Loucy (cell line): ENCODE data around the gene CCDC158.

Source experiments
- H2AFZ ChIP-seq: fragments of 200-600 bp; sonication (generic); 2 replicates; pipeline ENCODE4 v1.6.0; 2016; ENCODE audit warnings: antibody characterized with exemption, mild to moderate bottlenecking, low read length, moderate library complexity
- H3F3A ChIP-seq: fragments of 200-600 bp; 2 replicates; pipeline ENCODE4 v1.6.0; 2016; ENCODE audit warnings: antibody characterized with exemption, low read depth, mild to moderate bottlenecking
- H3K27me3 ChIP-seq: fragments of 200-600 bp; sonication (generic); 2 replicates; pipeline ENCODE4 v1.6.1; 2014; ENCODE audit warnings: low read length, mild to moderate bottlenecking; ENCODE audit not compliant: insufficient read depth, poor library complexity, severe bottlenecking
- H3K36me3 ChIP-seq: fragments of 200-600 bp; sonication (generic); 2 replicates; pipeline ENCODE4 v1.6.1; 2016; ENCODE audit warnings: low read length; ENCODE audit not compliant: insufficient read depth
- H3K4me1 ChIP-seq: fragments of 200-600 bp; sonication (generic); 2 replicates; pipeline ENCODE4 v1.5.1; 2014; ENCODE audit warnings: low read length, mild to moderate bottlenecking; ENCODE audit not compliant: insufficient read depth, poor library complexity, severe bottlenecking
- H3K4me2 ChIP-seq: fragments of 200-600 bp; sonication (generic); 2 replicates; pipeline ENCODE4 v1.6.0; 2014; ENCODE audit warnings: antibody characterized with exemption, low read length, low read depth, mild to moderate bottlenecking; ENCODE audit not compliant: poor library complexity, severe bottlenecking
- H3K4me3 ChIP-seq: fragments of 200-600 bp; sonication (generic); 2 replicates; pipeline ENCODE4 v1.5.1; 2014; ENCODE audit warnings: low read length, mild to moderate bottlenecking, mixed read lengths; ENCODE audit not compliant: poor library complexity, severe bottlenecking
- H3K79me2 ChIP-seq: fragments of 200-600 bp; sonication (generic); 2 replicates; pipeline ENCODE4 v1.6.1; 2014; ENCODE audit warnings: low read length; ENCODE audit not compliant: insufficient read depth
- H3K9ac ChIP-seq: fragments of 200-600 bp; sonication (generic); 2 replicates; pipeline ENCODE4 v1.6.0; 2014; ENCODE audit warnings: mild to moderate bottlenecking, low read depth, low read length, moderate library complexity; ENCODE audit not compliant: poor library complexity, severe bottlenecking
- H3K9me2 ChIP-seq: fragments of 200-600 bp; sonication (generic); replicated peaks from 2 replicates; pipeline ENCODE4 v1.6.1; 2016; ENCODE audit warnings: low read depth, low read length, mixed read lengths
- H3K9me3 ChIP-seq: fragments of 200-600 bp; sonication (generic); 2 replicates; pipeline ENCODE4 v1.6.1; 2014; ENCODE audit warnings: mild to moderate bottlenecking, antibody characterized with exemption, low read length, low read depth; ENCODE audit not compliant: insufficient read depth
- H4K20me1 ChIP-seq: fragments of 200-600 bp; sonication (generic); 2 replicates; pipeline ENCODE4 v1.6.0; 2014; ENCODE audit warnings: antibody characterized with exemption, low read length, mild to moderate bottlenecking; ENCODE audit not compliant: insufficient read depth, poor library complexity, severe bottlenecking
- CTCF ChIP-seq: fragments of 200-600 bp; sonication (generic); conservative IDR thresholded peaks from 2 replicates; pipeline ENCODE4 v1.5.1; 2014; ENCODE audit warnings: mild to moderate bottlenecking, antibody characterized with exemption, low read length
- EZH2phosphoT487 ChIP-seq: fragments of 200-600 bp; IDR thresholded peaks from 2 replicates; pipeline ENCODE4 v1.6.1; 2018; ENCODE audit warnings: antibody characterized with exemption, mild to moderate bottlenecking, moderate library complexity, borderline replicate concordance

CCDC158 gene

GRCh38 chr4:76449833-76450232, 28.9 kb upstream of the CCDC158 start:
- Histone ChIP-seq H3K4me2 (no peak overlapping the region), H4K20me1 (no peaks in the 10 kb centered on the region), H3K4me1 (no peaks in the 10 kb centered on the region), H3F3A (no peaks in the 10 kb centered on the region), H3K79me2 (no peaks in the 10 kb centered on the region), H3K9ac (no peak overlapping the region), H3K4me3 (no peak overlapping the region), H3K9me3 (no peaks in the 10 kb centered on the region), H2AFZ (peak overlapping the region; percentile 2; the same call in 1 of the 2 replicates), H3K9me2 (no peaks in the 10 kb centered on the region), H3K36me3 (no peaks in the 10 kb centered on the region), H3K27me3 (no peaks in the 10 kb centered on the region)
- TF ChIP-seq CTCF, result no peak
- no peak for TF ChIP-seq EZH2phosphoT487

- no peaks in the 10 kb centered on the region for H3K9me2 ChIP-seq
- no peaks in the 10 kb centered on the region for H3K9me3 ChIP-seq
- H2AFZ ChIP-seq, result no peak overlapping the region; the same call in 1 of the 2 replicates
- H3K27me3 ChIP-seq, result no peaks in the 10 kb centered on the region
- H3K9ac ChIP-seq, result no peak overlapping the region
- H3F3A ChIP-seq, result no peaks in the 10 kb centered on the region
- H3K4me3 ChIP-seq, result no peak overlapping the region
- H3K79me2 ChIP-seq, result no peaks in the 10 kb centered on the region
- no peaks in the 10 kb centered on the region for H3K4me1 ChIP-seq
- no peaks in the 10 kb centered on the region for H4K20me1 ChIP-seq
- H3K36me3 ChIP-seq, result no peaks in the 10 kb centered on the region
- TF ChIP-seq CTCF, result no peak
- no peak for TF ChIP-seq EZH2phosphoT487
- no peak overlapping the region for H3K4me2 ChIP-seq
Observed at GRCh38 chr4:76449362-76449767, 28.4 kb upstream of the CCDC158 start.

GRCh38 chr4:76448211-76448610, 27.3 kb upstream of the CCDC158 start:
- Histone ChIP-seq H3K9me3 (no peaks in the 10 kb centered on the region), H2AFZ (peak overlapping the region; percentile 12; the same call in 1 of the 2 replicates), H4K20me1 (no peaks in the 10 kb centered on the region), H3K4me2 (no peak overlapping the region), H3K27me3 (no peaks in the 10 kb centered on the region), H3K9me2 (no peaks in the 10 kb centered on the region), H3K4me1 (no peaks in the 10 kb centered on the region), H3K36me3 (no peaks in the 10 kb centered on the region), H3K9ac (no peak overlapping the region), H3F3A (no peaks in the 10 kb centered on the region), H3K79me2 (no peaks in the 10 kb centered on the region), H3K4me3 (no peak overlapping the region)
- TF ChIP-seq CTCF (no peak), EZH2phosphoT487 (no peak)
